Activated naive CD8-positive, alpha-beta T cell treated with anti-CD3 and anti-CD28 coated beads, Interleukin-2, amount 50 U/mL, for 24 hours (primary cell): ENCODE measurements around the gene GPR173.

Experiments used
- ATAC-seq: fragments of 150-1000 bp; cut with Tn5 transposase; one replicate; pipeline ENCODE4 v1.10.0; 2021
- DNase-seq: peaks from one replicate; pipeline ENCODE4 v3.0.0; 2021
- H3K27ac Mint-ChIP-seq: one replicate; pipeline ENCODE4 v1.8.0; 2021; ENCODE audit warnings: mild to moderate bottlenecking, mixed read lengths
- H3K27me3 Mint-ChIP-seq: one replicate; pipeline ENCODE4 v1.8.0; 2021; ENCODE audit warnings: mixed read lengths
- H3K36me3 Mint-ChIP-seq: one replicate; pipeline ENCODE4 v1.8.0; 2021; ENCODE audit warnings: low read depth, mixed read lengths
- H3K4me1 Mint-ChIP-seq: one replicate; pipeline ENCODE4 v1.8.0; 2021; ENCODE audit warnings: mixed read lengths
- H3K4me3 Mint-ChIP-seq: one replicate; pipeline ENCODE4 v1.8.0; 2021; ENCODE audit warnings: mild to moderate bottlenecking, moderate library complexity, mixed read lengths
- H3K9me3 Mint-ChIP-seq: one replicate; pipeline ENCODE4 v1.8.0; 2021; ENCODE audit warnings: mixed read lengths

Gene GPR173

GRCh38 chrX:53039236-53039635, 9.4 kb upstream of the GPR173 start:
- Mint-ChIP-seq H3K27ac (no peak overlapping the region), H3K27me3 (peaks cover 4% of the 10 kb centered on the region), H3K4me3 (no peak overlapping the region), H3K4me1 (no peaks in the 10 kb centered on the region), H3K9me3 (no peaks in the 10 kb centered on the region), H3K36me3 (no peaks in the 10 kb centered on the region)
- no peak for ATAC-seq
- no peak for DNase-seq

- Mint-ChIP-seq H3K4me3 (no peak overlapping the region), H3K36me3 (no peaks in the 10 kb centered on the region), H3K4me1 (peaks cover 2% of the 10 kb centered on the region), H3K27ac (no peak overlapping the region), H3K9me3 (no peaks in the 10 kb centered on the region), H3K27me3 (peaks cover 3% of the 10 kb centered on the region)
- DNase-seq (no peak), ATAC-seq (no peak)
These were observed 3.6 kb upstream of the GPR173 start for GRCh38 chrX:53044995-53045394.

- Mint-ChIP-seq H3K4me1 (peaks cover 3% of the 10 kb centered on the region), H3K36me3 (no peaks in the 10 kb centered on the region), H3K27ac (no peak overlapping the region), H3K4me3 (no peak overlapping the region), H3K27me3 (peaks cover 3% of the 10 kb centered on the region), H3K9me3 (no peaks in the 10 kb centered on the region)
- no peak for ATAC-seq
- DNase-seq = no peak
These were observed 1.4 kb upstream of the GPR173 start for GRCh38 chrX:53047228-53047627.

GRCh38 chrX:53049127-53049517, 533 bp downstream of the GPR173 start:
- Mint-ChIP-seq H3K27ac (no peak overlapping the region), H3K9me3 (no peaks in the 10 kb centered on the region), H3K36me3 (no peaks in the 10 kb centered on the region), H3K4me3 (no peak overlapping the region), H3K27me3 (peaks cover 3% of the 10 kb centered on the region), H3K4me1 (peaks cover 6% of the 10 kb centered on the region)
- ATAC-seq = no peak
- DNase-seq = no peak

GRCh38 chrX:53050841-53051240, 2.3 kb downstream of the GPR173 start:
- H3K36me3 Mint-ChIP-seq = no peaks in the 10 kb centered on the region
- H3K4me3 Mint-ChIP-seq = no peak overlapping the region
- no peaks in the 10 kb centered on the region for H3K9me3 Mint-ChIP-seq
- peaks cover 6% of the 10 kb centered on the region for H3K4me1 Mint-ChIP-seq
- ATAC-seq (no peak), DNase-seq (no peak)
- no peak overlapping the region for H3K27ac Mint-ChIP-seq
- H3K27me3 Mint-ChIP-seq = peaks cover 3% of the 10 kb centered on the region

- H3K27me3 Mint-ChIP-seq = peaks cover 2% of the 10 kb centered on the region
- no peak for DNase-seq
- no peak overlapping the region for H3K4me3 Mint-ChIP-seq
- peaks cover 4% of the 10 kb centered on the region for H3K4me1 Mint-ChIP-seq
- no peaks in the 10 kb centered on the region for H3K36me3 Mint-ChIP-seq
- no peaks in the 10 kb centered on the region for H3K9me3 Mint-ChIP-seq
- no peak overlapping the region for H3K27ac Mint-ChIP-seq
- ATAC-seq = no peak
These were observed 6.8 kb downstream of the GPR173 start for GRCh38 chrX:53055244-53055849.

- ATAC-seq (peak; percentile 20), DNase-seq (no peak)
- H3K9me3 Mint-ChIP-seq = no peaks in the 10 kb centered on the region
- H3K4me3 Mint-ChIP-seq = no peak overlapping the region
- peaks cover 2% of the 10 kb centered on the region for H3K27me3 Mint-ChIP-seq
- peaks cover 3% of the 10 kb centered on the region for H3K4me1 Mint-ChIP-seq
- H3K36me3 Mint-ChIP-seq = no peaks in the 10 kb centered on the region
- no peak overlapping the region for H3K27ac Mint-ChIP-seq
These were observed 7.7 kb downstream of the GPR173 start for GRCh38 chrX:53056292-53056691.

GRCh38 chrX:53065104-53065503, 16.5 kb downstream of the GPR173 start:
- Mint-ChIP-seq H3K4me1 (no peaks in the 10 kb centered on the region), H3K27ac (no peak overlapping the region), H3K27me3 (no peaks in the 10 kb centered on the region), H3K4me3 (no peak overlapping the region), H3K36me3 (no peaks in the 10 kb centered on the region), H3K9me3 (no peaks in the 10 kb centered on the region)
- ATAC-seq (no peak), DNase-seq (no peak)

GRCh38 chrX:53071064-53071463, 22.5 kb downstream of the GPR173 start:
- DNase-seq = no peak
- Mint-ChIP-seq H3K27me3 (no peaks in the 10 kb centered on the region), H3K4me1 (peaks cover 20% of the 10 kb centered on the region), H3K9me3 (no peaks in the 10 kb centered on the region), H3K36me3 (no peaks in the 10 kb centered on the region), H3K4me3 (peak overlapping the region; percentile 87), H3K27ac (no peak overlapping the region)
- no peak for ATAC-seq

GRCh38 chrX:53071604-53072417, 23.2 kb downstream of the GPR173 start:
- H3K27me3 Mint-ChIP-seq = no peaks in the 10 kb centered on the region
- ATAC-seq (peak; percentile 90), DNase-seq (peak; percentile 55)
- peak overlapping the region; percentile 85 for H3K27ac Mint-ChIP-seq
- peaks cover 20% of the 10 kb centered on the region for H3K4me1 Mint-ChIP-seq
- no peaks in the 10 kb centered on the region for H3K36me3 Mint-ChIP-seq
- peak overlapping the region; percentile 87 for H3K4me3 Mint-ChIP-seq
- H3K9me3 Mint-ChIP-seq = no peaks in the 10 kb centered on the region

- no peaks in the 10 kb centered on the region for H3K9me3 Mint-ChIP-seq
- H3K27ac Mint-ChIP-seq = peak overlapping the region; percentile 85
- peak overlapping the region; percentile 87 for H3K4me3 Mint-ChIP-seq
- ATAC-seq (no peak), DNase-seq (no peak)
- H3K27me3 Mint-ChIP-seq = no peaks in the 10 kb centered on the region
- H3K4me1 Mint-ChIP-seq = peaks cover 20% of the 10 kb centered on the region
- H3K36me3 Mint-ChIP-seq = no peaks in the 10 kb centered on the region
These were observed 24.0 kb downstream of the GPR173 start for GRCh38 chrX:53072418-53073114.

- H3K4me3 Mint-ChIP-seq = peak overlapping the region; percentile 87
- no peaks in the 10 kb centered on the region for H3K27me3 Mint-ChIP-seq
- DNase-seq (no peak), ATAC-seq (no peak)
- no peaks in the 10 kb centered on the region for H3K9me3 Mint-ChIP-seq
- no peak overlapping the region for H3K27ac Mint-ChIP-seq
- H3K36me3 Mint-ChIP-seq = no peaks in the 10 kb centered on the region
- H3K4me1 Mint-ChIP-seq = peaks cover 20% of the 10 kb centered on the region
These were observed 24.6 kb downstream of the GPR173 start for GRCh38 chrX:53073115-53073586.

GRCh38 chrX:53075011-53075410, 26.4 kb downstream of the GPR173 start:
- DNase-seq (no peak), ATAC-seq (no peak)
- no peaks in the 10 kb centered on the region for H3K9me3 Mint-ChIP-seq
- H3K4me3 Mint-ChIP-seq = no peak overlapping the region
- H3K36me3 Mint-ChIP-seq = no peaks in the 10 kb centered on the region
- H3K4me1 Mint-ChIP-seq = peaks cover 20% of the 10 kb centered on the region
- no peaks in the 10 kb centered on the region for H3K27me3 Mint-ChIP-seq
- no peak overlapping the region for H3K27ac Mint-ChIP-seq

- no peak overlapping the region for H3K27ac Mint-ChIP-seq
- peaks cover 23% of the 10 kb centered on the region for H3K4me1 Mint-ChIP-seq
- no peak for DNase-seq
- no peaks in the 10 kb centered on the region for H3K36me3 Mint-ChIP-seq
- H3K27me3 Mint-ChIP-seq = no peaks in the 10 kb centered on the region
- no peak overlapping the region for H3K4me3 Mint-ChIP-seq
- H3K9me3 Mint-ChIP-seq = no peaks in the 10 kb centered on the region
- ATAC-seq = no peak
These were observed 28.1 kb downstream of the GPR173 start for GRCh38 chrX:53076671-53077070.
